Activated naive CD8-positive, alpha-beta T cell treated with anti-CD3 and anti-CD28 coated beads, Interleukin-2, amount 50 U/mL, for 24 hours (primary cell): ENCODE results near the gene PPA1.
"Not testable (repeated sequence)": the region's sequence is repeated elsewhere in the genome, so short reads cannot be mapped to it uniquely, and the experiment has no call there.

Source experiments
- ATAC-seq: fragments of 150-1000 bp; cut with Tn5 transposase; one replicate; pipeline ENCODE4 v1.10.0; 2021
- DNase-seq: peaks from one replicate; pipeline ENCODE4 v3.0.0; 2021
- H3K27ac Mint-ChIP-seq: one replicate; pipeline ENCODE4 v1.8.0; 2021; ENCODE audit warnings: mild to moderate bottlenecking, mixed read lengths
- H3K27me3 Mint-ChIP-seq: one replicate; pipeline ENCODE4 v1.8.0; 2021; ENCODE audit warnings: mixed read lengths
- H3K36me3 Mint-ChIP-seq: one replicate; pipeline ENCODE4 v1.8.0; 2021; ENCODE audit warnings: low read depth, mixed read lengths
- H3K4me1 Mint-ChIP-seq: one replicate; pipeline ENCODE4 v1.8.0; 2021; ENCODE audit warnings: mixed read lengths
- H3K4me3 Mint-ChIP-seq: one replicate; pipeline ENCODE4 v1.8.0; 2021; ENCODE audit warnings: mild to moderate bottlenecking, moderate library complexity, mixed read lengths
- H3K9me3 Mint-ChIP-seq: one replicate; pipeline ENCODE4 v1.8.0; 2021; ENCODE audit warnings: mixed read lengths

Gene PPA1

GRCh38 chr10:70183304-70183703 lies 49.9 kb downstream of the PPA1 start:
- Mint-ChIP-seq H3K9me3 (peaks cover 3% of the 10 kb centered on the region), H3K36me3 (no peaks in the 10 kb centered on the region), H3K27me3 (peaks cover 2% of the 10 kb centered on the region), H3K27ac (no peak overlapping the region), H3K4me3 (no peak overlapping the region), H3K4me1 (no peaks in the 10 kb centered on the region)
- ATAC-seq, result no peak
- DNase-seq, result no peak

DNA sequence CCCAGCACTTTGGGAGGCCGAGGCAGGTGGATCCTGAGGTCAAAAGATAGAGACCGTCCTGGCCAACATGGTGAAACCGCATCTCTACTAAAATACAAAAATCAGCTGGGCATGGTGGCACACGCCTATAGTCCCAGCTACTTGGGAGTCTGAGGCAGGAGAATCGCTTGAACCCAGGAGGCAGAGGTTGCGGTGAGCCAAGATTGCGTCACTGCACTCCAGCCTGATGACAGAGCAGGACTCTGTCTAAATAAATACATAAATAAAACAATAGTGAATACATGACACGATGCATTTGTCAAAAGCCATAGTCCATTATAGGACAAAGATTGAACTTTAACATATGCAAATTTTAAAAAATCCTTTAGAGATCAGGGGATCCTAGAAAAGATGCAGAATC lies 54.0 kb downstream of the PPA1 start:
- not testable (repeated sequence) for DNase-seq, H3K9me3 Mint-ChIP-seq, H3K27me3 Mint-ChIP-seq, ATAC-seq, H3K27ac Mint-ChIP-seq, H3K4me3 Mint-ChIP-seq, H3K36me3 Mint-ChIP-seq, H3K4me1 Mint-ChIP-seq

DNA sequence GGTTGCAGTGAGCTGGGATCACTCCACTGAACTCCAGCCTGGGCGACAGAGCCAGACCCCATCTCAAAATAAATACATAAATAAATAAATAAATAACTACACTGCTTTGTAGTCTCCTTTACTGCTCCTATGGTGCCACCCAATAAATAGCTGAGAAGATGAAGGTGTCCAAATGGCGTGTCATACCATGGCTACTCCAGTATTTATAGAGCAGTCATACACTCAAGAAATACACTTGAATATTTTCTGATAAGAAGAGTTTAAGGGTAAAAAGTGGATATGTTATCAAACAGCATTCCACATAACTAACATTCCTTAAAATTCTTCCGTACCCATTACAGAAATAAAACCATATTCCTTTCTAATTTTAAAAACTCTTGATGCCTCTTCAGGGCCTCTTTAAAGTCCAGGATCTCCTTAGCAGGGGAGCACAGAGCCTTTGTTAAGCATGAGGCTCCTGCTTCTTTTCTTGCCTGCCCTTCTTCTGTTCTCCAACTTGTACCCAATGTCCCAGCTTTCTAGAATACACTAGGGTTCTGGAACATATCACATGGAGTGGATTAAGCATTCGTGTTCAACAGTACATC lies 55.0 kb downstream of the PPA1 start:
- Mint-ChIP-seq H3K9me3 (peaks cover 3% of the 10 kb centered on the region), H3K27ac (no peak overlapping the region), H3K4me1 (peaks cover 10% of the 10 kb centered on the region), H3K27me3 (peaks cover 2% of the 10 kb centered on the region), H3K36me3 (no peaks in the 10 kb centered on the region), H3K4me3 (no peak overlapping the region)
- DNase-seq, result no peak
- no peak for ATAC-seq

GRCh38 chr10:70176441-70176840 lies 56.8 kb downstream of the PPA1 start:
- ATAC-seq (no peak), DNase-seq (no peak)
- Mint-ChIP-seq H3K4me1 (peaks cover 17% of the 10 kb centered on the region), H3K9me3 (peaks cover 3% of the 10 kb centered on the region), H3K27me3 (peaks cover 2% of the 10 kb centered on the region), H3K4me3 (no peak overlapping the region), H3K27ac (no peak overlapping the region), H3K36me3 (no peaks in the 10 kb centered on the region)

- H3K4me3 Mint-ChIP-seq, result no peak overlapping the region
- DNase-seq (no peak), ATAC-seq (no peak)
- peaks cover 2% of the 10 kb centered on the region for H3K27me3 Mint-ChIP-seq
- no peak overlapping the region for H3K27ac Mint-ChIP-seq
- H3K9me3 Mint-ChIP-seq, result peaks cover 3% of the 10 kb centered on the region
- no peaks in the 10 kb centered on the region for H3K36me3 Mint-ChIP-seq
- H3K4me1 Mint-ChIP-seq, result peaks cover 23% of the 10 kb centered on the region
These were observed 57.7 kb downstream of the PPA1 start for GRCh38 chr10:70175516-70175915.

DNA sequence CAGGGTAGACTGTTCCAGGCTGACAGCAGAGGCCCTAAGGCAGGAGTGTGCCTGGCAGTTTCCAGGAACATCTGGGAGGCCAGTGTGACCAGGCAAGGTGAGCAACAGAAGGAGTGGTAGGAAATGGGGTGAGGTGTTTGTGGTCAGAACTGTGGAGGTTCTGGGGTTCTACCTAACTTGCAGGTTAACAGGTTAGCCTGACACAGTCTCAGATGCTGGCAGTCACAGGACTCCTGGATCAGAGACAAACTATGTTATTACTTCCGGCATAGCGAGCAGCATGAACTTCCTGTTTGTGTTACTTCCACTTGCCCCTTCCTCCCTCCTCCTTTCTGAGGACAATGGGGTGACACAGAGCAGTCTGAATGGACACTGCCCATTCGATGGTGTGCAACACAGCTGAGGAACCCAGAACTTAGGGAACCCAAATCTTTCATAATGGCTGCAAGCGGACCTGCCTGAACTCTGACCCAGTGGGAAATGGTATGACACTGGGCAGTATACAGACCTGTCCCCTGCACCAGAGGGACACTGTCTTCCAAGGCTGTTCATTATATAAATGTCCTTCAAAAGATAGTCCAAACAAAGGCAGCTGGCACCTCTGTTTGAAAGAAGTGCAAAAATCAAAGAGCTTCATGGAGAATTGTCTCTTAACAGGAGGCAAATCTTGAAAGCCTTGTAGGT lies 59.0 kb downstream of the PPA1 start:
- peak overlapping the region; percentile 12 for H3K4me3 Mint-ChIP-seq
- H3K36me3 Mint-ChIP-seq, result peaks cover 1% of the 10 kb centered on the region
- H3K4me1 Mint-ChIP-seq, result peaks cover 27% of the 10 kb centered on the region
- ATAC-seq, result peak; percentile 2
- H3K27me3 Mint-ChIP-seq, result no peaks in the 10 kb centered on the region
- peak overlapping the region; percentile 69 for H3K27ac Mint-ChIP-seq
- peak; percentile 24 for DNase-seq
- no peaks in the 10 kb centered on the region for H3K9me3 Mint-ChIP-seq

- peak; percentile 27 for DNase-seq
- H3K4me1 Mint-ChIP-seq, result peaks cover 65% of the 10 kb centered on the region
These were observed 63.4 kb downstream of the PPA1 start for GRCh38 chr10:70169649-70170364.

DNA sequence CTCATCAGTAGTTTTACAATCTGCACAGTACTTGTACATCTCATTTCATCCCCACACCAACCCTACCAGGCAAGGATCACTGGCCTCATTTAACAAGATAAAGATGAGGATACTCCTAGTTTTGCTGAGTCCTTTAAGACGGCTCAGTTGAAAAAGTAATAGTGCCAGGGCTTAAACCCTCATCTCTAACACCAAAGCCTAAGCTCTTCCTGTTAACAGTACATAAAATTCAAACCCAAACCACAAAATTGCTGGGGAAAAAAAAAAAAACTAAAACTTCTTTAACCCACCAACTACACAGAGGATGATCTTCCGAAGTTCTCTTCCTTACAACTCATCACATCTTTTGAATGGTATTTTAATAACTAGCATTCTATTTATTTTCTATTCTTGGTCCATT lies 64.2 kb downstream of the PPA1 start:
- Mint-ChIP-seq H3K36me3 (peaks cover 30% of the 10 kb centered on the region), H3K27ac (peak overlapping the region; percentile 93), H3K4me3 (peak overlapping the region; percentile 95), H3K4me1 (peaks cover 67% of the 10 kb centered on the region), H3K27me3 (no peaks in the 10 kb centered on the region), H3K9me3 (no peaks in the 10 kb centered on the region)
- ATAC-seq (no peak), DNase-seq (no peak)

More at GRCh38 chr10:70169649-70170364, 63.4 kb downstream of the PPA1 start:
- Mint-ChIP-seq H3K9me3 (no peaks in the 10 kb centered on the region), H3K4me3 (peak overlapping the region; percentile 95), H3K36me3 (peaks cover 25% of the 10 kb centered on the region), H3K27me3 (no peaks in the 10 kb centered on the region), H3K27ac (peak overlapping the region; percentile 93)
- peak; percentile 5 for ATAC-seq

GRCh38 chr10:70167246-70167645 lies 66.0 kb downstream of the PPA1 start:
- peaks cover 75% of the 10 kb centered on the region for H3K4me1 Mint-ChIP-seq
- peak overlapping the region; percentile 44 for H3K27ac Mint-ChIP-seq
- peaks cover 39% of the 10 kb centered on the region for H3K36me3 Mint-ChIP-seq
- H3K4me3 Mint-ChIP-seq, result peak overlapping the region; percentile 49
- DNase-seq (no peak), ATAC-seq (no peak)
- no peaks in the 10 kb centered on the region for H3K9me3 Mint-ChIP-seq
- no peaks in the 10 kb centered on the region for H3K27me3 Mint-ChIP-seq

- peaks cover 47% of the 10 kb centered on the region for H3K36me3 Mint-ChIP-seq
- H3K4me3 Mint-ChIP-seq, result no peak overlapping the region
- H3K9me3 Mint-ChIP-seq, result no peaks in the 10 kb centered on the region
- peak overlapping the region; percentile 33 for H3K27ac Mint-ChIP-seq
- H3K4me1 Mint-ChIP-seq, result peaks cover 80% of the 10 kb centered on the region
- DNase-seq (no peak), ATAC-seq (no peak)
- no peaks in the 10 kb centered on the region for H3K27me3 Mint-ChIP-seq
These were observed 66.8 kb downstream of the PPA1 start for GRCh38 chr10:70166394-70166793.

GRCh38 chr10:70164163-70164562 lies 69.1 kb downstream of the PPA1 start:
- DNase-seq (no peak), ATAC-seq (no peak)
- Mint-ChIP-seq H3K4me3 (no peak overlapping the region), H3K36me3 (peaks cover 61% of the 10 kb centered on the region), H3K27me3 (no peaks in the 10 kb centered on the region), H3K4me1 (peaks cover 82% of the 10 kb centered on the region), H3K27ac (peak overlapping the region; percentile 82), H3K9me3 (no peaks in the 10 kb centered on the region)

GRCh38 chr10:70163448-70163847 lies 69.8 kb downstream of the PPA1 start:
- peaks cover 61% of the 10 kb centered on the region for H3K36me3 Mint-ChIP-seq
- no peak for ATAC-seq
- DNase-seq, result no peak
- peak overlapping the region; percentile 46 for H3K4me3 Mint-ChIP-seq
- no peaks in the 10 kb centered on the region for H3K9me3 Mint-ChIP-seq
- H3K27me3 Mint-ChIP-seq, result no peaks in the 10 kb centered on the region
- peaks cover 75% of the 10 kb centered on the region for H3K4me1 Mint-ChIP-seq
- H3K27ac Mint-ChIP-seq, result peak overlapping the region; percentile 82

DNA sequence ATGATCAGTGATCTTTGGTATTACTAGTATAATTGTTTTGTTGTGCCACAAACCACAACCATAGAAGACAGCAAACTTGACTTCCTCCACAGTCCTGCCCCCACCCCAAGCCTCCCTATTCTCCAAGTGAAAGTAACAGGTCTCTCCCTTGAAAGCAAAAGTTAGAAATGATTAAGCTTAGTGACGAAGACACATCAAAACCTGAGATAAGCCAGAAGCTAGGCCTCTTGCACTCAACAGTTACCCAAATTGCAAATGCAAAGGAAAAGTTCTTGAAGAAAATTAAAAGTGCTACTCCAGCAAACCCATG lies 70.4 kb downstream of the PPA1 start:
- peak; percentile 58 for DNase-seq
- H3K4me1 Mint-ChIP-seq, result peaks cover 69% of the 10 kb centered on the region

GRCh38 chr10:70162151-70162891 lies 70.9 kb downstream of the PPA1 start:
- peak; percentile 50 for ATAC-seq
- Mint-ChIP-seq H3K4me1 (peaks cover 66% of the 10 kb centered on the region), H3K27ac (peak overlapping the region; percentile 82), H3K27me3 (no peaks in the 10 kb centered on the region), H3K4me3 (peak overlapping the region; percentile 67), H3K9me3 (no peaks in the 10 kb centered on the region), H3K36me3 (peaks cover 68% of the 10 kb centered on the region)
- DNase-seq, result no peak

More for the DNA sequence above, 70.4 kb downstream of the PPA1 start:
- Mint-ChIP-seq H3K27ac (peak overlapping the region; percentile 82), H3K36me3 (peaks cover 64% of the 10 kb centered on the region), H3K9me3 (no peaks in the 10 kb centered on the region), H3K27me3 (no peaks in the 10 kb centered on the region), H3K4me3 (peak overlapping the region; percentile 64)
- ATAC-seq, result peak; percentile 95
